HG03103 (cell line): Measurements from ENCODE around the gene SBNO2.
"Not testable (repeated sequence)": the region's sequence is repeated elsewhere in the genome, so short reads cannot be mapped to it uniquely, and the experiment has no call there.

Experiments used
- ATAC-seq: cut with Tn5 transposase; IDR thresholded peaks from one replicate; pipeline ENCODE4 v1.9.1; 2021; ENCODE audit warnings: low read depth; ENCODE audit not compliant: unreplicated experiment

The SBNO2 gene

GRCh38 chr19:1141944-1142343, 32.1 kb downstream of the SBNO2 start:
- ATAC-seq = no peak

GRCh38 chr19:1140272-1141027, 33.6 kb downstream of the SBNO2 start:
- no peak for ATAC-seq

- ATAC-seq = no peak
Measured at GRCh38 chr19:1139126-1139525, 34.9 kb downstream of the SBNO2 start.

GRCh38 chr19:1138121-1138520, 35.9 kb downstream of the SBNO2 start:
- ATAC-seq = no peak

- no peak for ATAC-seq
Measured at GRCh38 chr19:1136621-1137317, 37.3 kb downstream of the SBNO2 start.

GRCh38 chr19:1136201-1136600, 37.9 kb downstream of the SBNO2 start:
- ATAC-seq = no peak

- no peak for ATAC-seq
Measured at GRCh38 chr19:1135454-1135853, 38.6 kb downstream of the SBNO2 start.

GRCh38 chr19:1134431-1134830, 39.6 kb downstream of the SBNO2 start:
- ATAC-seq = no peak

GRCh38 chr19:1133471-1133929, 40.6 kb downstream of the SBNO2 start:
- no peak for ATAC-seq

- no peak for ATAC-seq
Measured at GRCh38 chr19:1132552-1133383, 41.3 kb downstream of the SBNO2 start.

- no peak for ATAC-seq
Measured at GRCh38 chr19:1131718-1132551, 42.1 kb downstream of the SBNO2 start.

- ATAC-seq = no peak
Measured at GRCh38 chr19:1130771-1131717, 43.0 kb downstream of the SBNO2 start.

GRCh38 chr19:1129535-1129934, 44.5 kb downstream of the SBNO2 start:
- ATAC-seq = no peak

- ATAC-seq = not testable (repeated sequence)
Measured at GRCh38 chr19:1129084-1129483, 45.0 kb downstream of the SBNO2 start.

GRCh38 chr19:1128106-1128505, 46.0 kb downstream of the SBNO2 start:
- ATAC-seq = no peak

- no peak for ATAC-seq
Measured at GRCh38 chr19:1126984-1127760, 46.9 kb downstream of the SBNO2 start.

- ATAC-seq = no peak
Measured at GRCh38 chr19:1125601-1126467, 48.2 kb downstream of the SBNO2 start.
